Measurements from ENCODE around the gene MCF2. TPM values are rescaled to one million over a fixed set of nuclear protein-coding genes. Genes with fewer than 3 reads are reported as not detected.
"Not testable (repeated sequence)": the region's sequence is repeated elsewhere in the genome, so short reads cannot be mapped to it uniquely, and the experiment has no call there.

Gene MCF2
- total RNA-seq, 1 donor from 2014 or later: 0.66 TPM

DNA sequence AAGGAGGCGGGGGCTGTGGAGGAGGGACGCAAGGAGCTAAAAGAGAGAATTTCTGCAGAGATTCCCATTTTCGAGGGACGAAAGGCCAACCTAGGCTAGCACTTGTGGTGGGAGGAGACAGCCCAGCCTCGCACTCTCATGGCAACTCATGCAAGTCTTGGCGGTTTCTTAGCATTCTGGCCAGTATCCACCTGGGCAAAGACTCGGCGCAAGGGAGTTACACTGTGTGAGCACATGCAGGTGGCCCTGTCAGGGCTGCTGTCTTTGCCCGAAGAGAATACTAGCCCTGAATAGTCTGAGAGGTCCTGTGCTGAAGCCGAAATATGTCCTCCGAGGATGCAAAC is 15.5 kb downstream of the MCF2 start:
- H3K9me3 Mint-ChIP-seq: no peaks in the 10 kb centered on the region

DNA sequence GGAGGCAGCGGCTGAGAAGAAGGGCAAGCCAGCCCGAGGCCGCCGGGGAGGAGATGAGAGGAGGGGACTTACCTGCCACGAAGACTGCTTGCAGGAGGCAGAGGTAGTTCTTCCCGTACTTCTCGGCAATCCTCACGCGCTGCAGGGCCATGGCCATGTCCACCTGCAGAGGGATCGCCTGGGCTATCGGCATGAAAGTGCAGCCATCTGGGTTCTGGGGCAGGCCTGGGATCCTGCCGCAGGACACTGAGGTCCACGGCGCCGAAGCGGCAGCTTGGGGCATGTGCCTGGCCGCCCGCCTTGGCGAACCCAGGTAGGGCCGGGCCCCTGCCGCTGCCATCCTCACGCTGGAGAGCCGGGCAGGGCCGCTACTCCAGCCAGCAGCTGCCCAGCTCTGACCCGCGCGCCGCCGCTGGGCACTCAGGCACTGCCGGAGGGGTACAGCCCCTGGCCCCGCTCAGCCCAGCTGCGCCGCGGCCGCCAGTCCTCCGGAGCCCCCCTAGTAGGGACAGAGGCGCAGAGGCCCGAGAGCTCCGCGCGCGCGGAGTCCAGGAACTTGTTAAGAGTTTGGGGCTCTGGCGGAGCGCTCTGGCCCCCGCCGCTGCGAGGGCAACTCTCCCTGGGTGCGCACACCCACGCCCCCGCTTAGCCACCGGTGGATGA is 16.0 kb downstream of the MCF2 start:
- intact Hi-C loops (cut with micrococcal nuclease): no loop called here
- DNase-seq (ENCODE audit: low spot score): no peak
- Mint-ChIP-seq H3K27ac (no peak overlapping the region), H3K9me3 (no peaks in the 10 kb centered on the region), H3K36me3 (ENCODE audit: low read depth) (no peaks in the 10 kb centered on the region), H3K4me1 (ENCODE audit: low read depth) (peaks cover 2% of the 10 kb centered on the region), H3K27me3 (ENCODE audit: low read depth) (peaks cover 24% of the 10 kb centered on the region), H3K4me3 (ENCODE audit: low read depth) (peak overlapping the region; percentile 39)

More for the DNA sequence above, 15.5 kb downstream of the MCF2 start:
- intact Hi-C loops (cut with micrococcal nuclease): no loop called here
- Mint-ChIP-seq H3K4me1 (ENCODE audit: low read depth) (peaks cover 2% of the 10 kb centered on the region), H3K27me3 (ENCODE audit: low read depth) (peaks cover 24% of the 10 kb centered on the region), H3K4me3 (ENCODE audit: low read depth) (no peak overlapping the region), H3K27ac (no peak overlapping the region), H3K36me3 (ENCODE audit: low read depth) (no peaks in the 10 kb centered on the region)
- no peak for DNase-seq (ENCODE audit: low spot score)

- peaks cover 2% of the 10 kb centered on the region for H3K4me1 Mint-ChIP-seq (ENCODE audit: low read depth)
- no peaks in the 10 kb centered on the region for H3K9me3 Mint-ChIP-seq
- DNase-seq (ENCODE audit: low spot score): no peak
- intact Hi-C loops (cut with micrococcal nuclease): no loop called here
- H3K4me3 Mint-ChIP-seq (ENCODE audit: low read depth): peak overlapping the region; percentile 58
- H3K27ac Mint-ChIP-seq: no peak overlapping the region
- H3K27me3 Mint-ChIP-seq (ENCODE audit: low read depth): peaks cover 27% of the 10 kb centered on the region
- H3K36me3 Mint-ChIP-seq (ENCODE audit: low read depth): no peaks in the 10 kb centered on the region
Measured at GRCh38 chrX:139691493-139691842, 16.5 kb downstream of the MCF2 start.

GRCh38 chrX:139685175-139685574 is 22.8 kb downstream of the MCF2 start:
- H3K4me1 Mint-ChIP-seq (ENCODE audit: low read depth); H3K4me3 Mint-ChIP-seq (ENCODE audit: low read depth); H3K27me3 Mint-ChIP-seq (ENCODE audit: low read depth); DNase-seq (ENCODE audit: low spot score); H3K9me3 Mint-ChIP-seq; H3K36me3 Mint-ChIP-seq (ENCODE audit: low read depth); intact Hi-C loops (cut with micrococcal nuclease); H3K27ac Mint-ChIP-seq: not testable (repeated sequence)

DNA sequence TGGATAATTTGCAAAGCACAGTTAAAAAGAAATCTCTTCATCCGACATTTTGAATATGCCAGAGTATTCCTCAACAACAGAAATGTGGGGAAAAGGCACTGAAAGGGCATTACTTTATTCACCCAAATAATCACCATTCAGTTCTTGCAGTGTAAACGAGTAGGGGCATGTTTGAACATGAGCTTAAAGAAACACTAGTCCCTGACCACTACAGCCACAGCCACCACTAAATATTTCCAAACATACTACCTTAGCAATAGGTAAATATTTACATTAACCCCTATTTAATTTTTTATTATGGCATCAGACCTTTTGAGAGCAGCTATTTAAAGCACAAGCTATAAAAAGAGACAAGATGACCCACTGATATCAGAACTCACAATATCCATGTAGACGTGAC is 27.6 kb downstream of the MCF2 start:
- H3K27me3 Mint-ChIP-seq (ENCODE audit: low read depth): no peaks in the 10 kb centered on the region
- no peaks in the 10 kb centered on the region for H3K36me3 Mint-ChIP-seq (ENCODE audit: low read depth)
- intact Hi-C loops (cut with micrococcal nuclease): no loop called here
- H3K9me3 Mint-ChIP-seq: no peaks in the 10 kb centered on the region
- DNase-seq (ENCODE audit: low spot score): no peak
- no peaks in the 10 kb centered on the region for H3K4me1 Mint-ChIP-seq (ENCODE audit: low read depth)
- no peak overlapping the region for H3K4me3 Mint-ChIP-seq (ENCODE audit: low read depth)
- no peak overlapping the region for H3K27ac Mint-ChIP-seq

DNA sequence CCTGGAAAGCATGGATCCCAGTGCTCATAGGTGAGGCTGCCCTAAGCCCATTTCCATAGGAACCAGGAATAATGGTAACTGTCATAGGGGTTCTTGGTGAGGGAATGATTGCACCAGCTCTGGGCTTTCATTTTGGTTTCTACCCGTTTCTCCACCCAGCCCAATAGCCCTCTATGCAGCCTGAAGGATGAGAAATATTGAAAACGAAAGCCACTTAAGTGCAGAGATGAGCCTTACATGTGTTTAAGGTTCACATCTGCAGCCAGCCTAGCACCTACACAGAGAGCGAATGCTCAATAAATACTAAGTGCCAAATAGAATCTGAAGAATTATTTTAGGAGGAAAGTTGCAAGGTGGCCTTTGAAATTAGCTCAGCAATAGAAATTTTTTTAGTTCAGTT is 60.4 kb downstream of the MCF2 start:
- DNase-seq (ENCODE audit: low spot score): no peak
- peaks cover 3% of the 10 kb centered on the region for H3K27me3 Mint-ChIP-seq (ENCODE audit: low read depth)
- H3K9me3 Mint-ChIP-seq: peaks cover 3% of the 10 kb centered on the region
- H3K4me3 Mint-ChIP-seq (ENCODE audit: low read depth): no peak overlapping the region
- no peaks in the 10 kb centered on the region for H3K4me1 Mint-ChIP-seq (ENCODE audit: low read depth)
- H3K27ac Mint-ChIP-seq: no peak overlapping the region
- intact Hi-C loops (cut with micrococcal nuclease): no loop called here
- no peaks in the 10 kb centered on the region for H3K36me3 Mint-ChIP-seq (ENCODE audit: low read depth)

DNA sequence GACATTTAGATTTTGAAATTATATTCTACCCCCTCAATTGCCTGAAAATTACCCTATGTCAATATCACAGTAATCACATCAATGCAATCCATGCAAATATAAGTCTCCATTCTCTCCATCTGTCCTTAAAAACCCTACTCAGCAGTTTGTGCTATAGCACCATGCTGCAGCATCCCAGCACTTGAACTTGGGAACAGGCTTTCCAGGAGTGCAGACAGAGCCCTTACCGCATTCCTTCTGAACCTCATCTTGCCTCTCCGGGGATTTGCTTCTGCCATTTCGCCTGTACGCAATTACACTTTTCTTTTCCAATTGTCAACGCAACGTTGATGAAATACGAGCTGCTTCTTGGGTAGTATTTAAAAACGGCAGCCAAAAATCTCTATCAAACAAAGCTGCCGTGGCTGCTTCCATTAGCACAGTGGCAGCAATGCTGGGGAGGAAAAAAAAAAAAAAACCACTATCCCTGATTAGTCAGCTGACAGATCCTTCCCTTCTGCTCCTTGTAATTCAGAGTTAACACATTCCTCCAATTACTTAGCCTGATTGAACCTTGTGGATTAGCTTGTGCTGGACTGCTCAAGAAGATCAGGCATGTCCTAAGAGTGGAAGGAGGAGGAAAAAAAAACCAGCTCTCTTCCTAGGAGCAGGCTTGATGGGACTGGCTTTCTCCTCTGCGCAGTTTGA is 65.6 kb downstream of the MCF2 start:
- intact Hi-C loops (cut with micrococcal nuclease): no loop called here
- H3K9me3 Mint-ChIP-seq: no peaks in the 10 kb centered on the region
- no peaks in the 10 kb centered on the region for H3K36me3 Mint-ChIP-seq (ENCODE audit: low read depth)
- H3K27me3 Mint-ChIP-seq (ENCODE audit: low read depth): peaks cover 6% of the 10 kb centered on the region
- no peaks in the 10 kb centered on the region for H3K4me1 Mint-ChIP-seq (ENCODE audit: low read depth)
- no peak for DNase-seq (ENCODE audit: low spot score)
- no peak overlapping the region for H3K27ac Mint-ChIP-seq
- H3K4me3 Mint-ChIP-seq (ENCODE audit: low read depth): no peak overlapping the region

DNA sequence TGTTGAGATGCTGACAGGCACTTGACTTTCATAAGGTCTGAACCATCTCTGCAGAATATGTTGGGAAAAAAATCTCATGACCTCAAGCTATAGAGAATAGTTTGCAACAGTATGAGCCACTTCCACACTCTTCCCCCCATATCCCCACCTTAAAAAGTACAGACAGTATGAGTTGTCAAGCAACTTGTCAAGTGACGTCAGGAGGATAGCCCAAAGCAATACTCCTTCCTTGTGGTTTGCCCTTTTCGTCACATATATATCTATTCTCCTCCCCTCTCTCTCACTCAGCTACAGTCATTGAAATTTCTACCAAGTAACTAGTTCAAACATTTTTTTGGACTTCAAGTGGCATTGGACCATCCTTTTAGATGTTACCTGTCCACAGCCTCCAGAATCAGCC is 67.7 kb downstream of the MCF2 start:
- H3K4me1 Mint-ChIP-seq (ENCODE audit: low read depth): no peaks in the 10 kb centered on the region
- H3K27me3 Mint-ChIP-seq (ENCODE audit: low read depth): peaks cover 6% of the 10 kb centered on the region
- no peaks in the 10 kb centered on the region for H3K9me3 Mint-ChIP-seq
- no peak overlapping the region for H3K4me3 Mint-ChIP-seq (ENCODE audit: low read depth)
- no peak for DNase-seq (ENCODE audit: low spot score)
- intact Hi-C loops (cut with micrococcal nuclease): no loop called here
- no peak overlapping the region for H3K27ac Mint-ChIP-seq
- no peaks in the 10 kb centered on the region for H3K36me3 Mint-ChIP-seq (ENCODE audit: low read depth)

DNA sequence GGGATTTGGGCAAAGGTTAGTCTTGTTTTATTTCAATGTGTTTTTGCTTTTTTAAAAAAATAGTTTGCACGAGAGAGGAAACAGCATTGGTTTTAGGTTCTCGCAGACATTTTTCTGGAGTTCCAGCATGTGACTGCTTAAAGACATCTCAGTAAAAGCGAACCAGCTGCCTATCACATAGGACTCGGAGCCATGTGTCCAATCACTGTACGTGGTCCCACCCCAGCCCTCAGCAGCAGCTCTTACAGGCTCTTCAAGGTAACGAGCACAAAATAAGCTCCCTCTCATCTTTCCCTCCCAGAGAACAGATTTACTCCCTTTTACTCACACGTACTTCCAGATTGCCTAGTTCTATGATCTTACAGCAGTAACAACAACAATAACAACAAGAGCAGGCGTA is 68.7 kb downstream of the MCF2 start:
- H3K27ac Mint-ChIP-seq: no peak overlapping the region
- peaks cover 6% of the 10 kb centered on the region for H3K27me3 Mint-ChIP-seq (ENCODE audit: low read depth)
- H3K4me1 Mint-ChIP-seq (ENCODE audit: low read depth): no peaks in the 10 kb centered on the region
- intact Hi-C loops (cut with micrococcal nuclease): no loop called here
- H3K36me3 Mint-ChIP-seq (ENCODE audit: low read depth): no peaks in the 10 kb centered on the region
- H3K4me3 Mint-ChIP-seq (ENCODE audit: low read depth): no peak overlapping the region
- no peaks in the 10 kb centered on the region for H3K9me3 Mint-ChIP-seq
- DNase-seq (ENCODE audit: low spot score): no peak

- Mint-ChIP-seq H3K36me3 (ENCODE audit: low read depth) (no peaks in the 10 kb centered on the region), H3K27ac (no peak overlapping the region), H3K9me3 (no peaks in the 10 kb centered on the region), H3K27me3 (ENCODE audit: low read depth) (no peaks in the 10 kb centered on the region), H3K4me3 (ENCODE audit: low read depth) (no peak overlapping the region), H3K4me1 (ENCODE audit: low read depth) (no peaks in the 10 kb centered on the region)
- intact Hi-C loops (cut with micrococcal nuclease): no loop called here
- DNase-seq (ENCODE audit: low spot score): no peak
Measured at GRCh38 chrX:139600105-139600504, 107.9 kb downstream of the MCF2 start.

DNA sequence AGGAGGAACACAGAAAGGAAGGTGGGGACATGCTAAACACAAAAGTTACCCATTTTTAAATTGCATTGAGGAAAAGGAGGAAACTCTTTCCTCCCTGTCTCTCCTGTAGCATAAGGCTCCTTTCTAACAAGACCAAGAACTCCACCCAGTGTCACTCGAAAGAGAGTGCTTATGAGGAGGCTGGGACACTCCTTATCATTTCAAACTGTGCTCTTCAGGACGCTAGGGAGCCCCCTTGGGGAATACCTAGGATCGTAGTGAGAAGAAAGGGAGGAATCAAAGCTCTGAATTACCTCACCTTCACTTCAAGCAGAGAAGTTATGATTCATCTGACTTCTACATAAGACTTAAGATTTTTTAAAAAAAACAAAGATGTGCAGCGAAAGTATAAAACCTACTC is 111.9 kb downstream of the MCF2 start:
- no peaks in the 10 kb centered on the region for H3K9me3 Mint-ChIP-seq
- no peaks in the 10 kb centered on the region for H3K36me3 Mint-ChIP-seq (ENCODE audit: low read depth)
- intact Hi-C loops (cut with micrococcal nuclease): no loop called here
- no peak overlapping the region for H3K27ac Mint-ChIP-seq
- no peak overlapping the region for H3K4me3 Mint-ChIP-seq (ENCODE audit: low read depth)
- no peaks in the 10 kb centered on the region for H3K4me1 Mint-ChIP-seq (ENCODE audit: low read depth)
- H3K27me3 Mint-ChIP-seq (ENCODE audit: low read depth): no peaks in the 10 kb centered on the region
- no peak for DNase-seq (ENCODE audit: low spot score)

GRCh38 chrX:139585613-139586012 is 122.4 kb downstream of the MCF2 start:
- H3K27me3 Mint-ChIP-seq (ENCODE audit: low read depth): no peaks in the 10 kb centered on the region
- no peaks in the 10 kb centered on the region for H3K4me1 Mint-ChIP-seq (ENCODE audit: low read depth)
- H3K27ac Mint-ChIP-seq: no peak overlapping the region
- no peaks in the 10 kb centered on the region for H3K9me3 Mint-ChIP-seq
- no peak for DNase-seq (ENCODE audit: low spot score)
- intact Hi-C loops (cut with micrococcal nuclease): no loop called here
- H3K4me3 Mint-ChIP-seq (ENCODE audit: low read depth): no peak overlapping the region
- no peaks in the 10 kb centered on the region for H3K36me3 Mint-ChIP-seq (ENCODE audit: low read depth)

DNA sequence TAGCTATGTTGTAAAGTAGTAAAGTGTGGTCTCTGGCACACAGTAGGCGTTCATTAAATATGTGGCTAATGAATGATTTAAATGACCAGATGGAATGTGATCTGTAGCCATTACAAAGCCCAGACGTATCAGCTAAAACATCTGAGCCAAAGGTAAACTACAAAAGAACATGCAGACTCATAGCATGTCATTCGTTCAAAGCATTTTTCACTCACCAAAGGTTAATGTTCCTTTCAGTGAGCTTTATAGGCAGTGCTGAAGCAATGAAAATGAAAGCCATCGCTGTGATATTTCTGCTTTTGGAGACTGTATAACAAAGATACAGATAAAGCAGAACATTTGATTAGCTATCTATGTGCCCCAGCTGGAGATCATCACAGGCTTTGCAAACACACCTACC is 126.9 kb downstream of the MCF2 start:
- Mint-ChIP-seq H3K4me1 (ENCODE audit: low read depth) (no peaks in the 10 kb centered on the region), H3K27ac (no peak overlapping the region), H3K9me3 (no peaks in the 10 kb centered on the region), H3K27me3 (ENCODE audit: low read depth) (no peaks in the 10 kb centered on the region), H3K36me3 (ENCODE audit: low read depth) (no peaks in the 10 kb centered on the region), H3K4me3 (ENCODE audit: low read depth) (no peak overlapping the region)
- DNase-seq (ENCODE audit: low spot score): no peak
- intact Hi-C loops (cut with micrococcal nuclease): no loop called here

DNA sequence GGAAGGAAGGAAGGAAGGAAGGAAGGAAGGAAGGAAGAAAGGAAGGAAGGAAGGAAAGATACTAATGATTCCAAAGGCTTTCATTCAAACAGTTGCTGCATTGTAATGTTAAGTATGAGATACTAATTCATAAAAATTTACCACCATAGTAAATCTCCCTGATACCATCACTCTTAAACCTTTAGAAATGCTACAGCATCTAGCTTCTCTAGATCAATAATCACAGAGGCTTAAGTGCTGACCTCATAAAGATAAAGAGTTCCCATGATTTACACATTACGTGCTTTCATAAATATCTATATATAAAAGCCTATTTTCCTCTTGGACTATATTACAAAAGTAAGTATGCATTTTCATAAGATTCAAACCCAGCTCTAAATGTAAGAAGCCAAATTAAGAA is 141.0 kb downstream of the MCF2 start:
- H3K9me3 Mint-ChIP-seq: no peaks in the 10 kb centered on the region
- H3K27ac Mint-ChIP-seq: no peak overlapping the region

More for the DNA sequence above, 141.0 kb downstream of the MCF2 start:
- H3K4me1 Mint-ChIP-seq (ENCODE audit: low read depth): no peaks in the 10 kb centered on the region
- no peaks in the 10 kb centered on the region for H3K27me3 Mint-ChIP-seq (ENCODE audit: low read depth)
- no peaks in the 10 kb centered on the region for H3K36me3 Mint-ChIP-seq (ENCODE audit: low read depth)
- no peak for DNase-seq (ENCODE audit: low spot score)
- intact Hi-C loops (cut with micrococcal nuclease): no loop called here
- no peak overlapping the region for H3K4me3 Mint-ChIP-seq (ENCODE audit: low read depth)
